Peyer's patch (tissue), 4 donors: ENCODE measurements around the gene CD226. TPM values are rescaled to one million over a fixed set of nuclear protein-coding genes. Genes with fewer than 3 reads are reported as not detected.
"Not testable (repeated sequence)": the region's sequence is repeated elsewhere in the genome, so short reads cannot be mapped to it uniquely, and the experiment has no call there.

Experiments used
- DNase-seq, 3 donors: peaks; one replicate each; pipeline ENCODE4 v3.0.0-alpha.2; 2017 to 2019
- H3K27ac ChIP-seq, 4 donors: fragments of 200-600 bp; sonication (generic); one replicate each; pipeline ENCODE4 v1.5.1; 2016 to 2019
- H3K27me3 ChIP-seq, 2 donors: fragments of 200-600 bp; sonication (generic); one replicate each; pipeline ENCODE4 v1.5.1; 2019
- H3K36me3 ChIP-seq, 3 donors: fragments of 200-600 bp; sonication (generic); one replicate each; pipeline ENCODE4 v1.5.1; 2016 to 2019
- H3K4me1 ChIP-seq, 4 donors: fragments of 200-600 bp; sonication (generic); one replicate each; pipeline ENCODE4 v1.5.1; 2016 to 2019
- H3K4me3 ChIP-seq, 4 donors: fragments of 200-600 bp; sonication (generic); 1 replicate in 3 of 4; 2 replicates in 1 of 4; pipeline ENCODE4 v1.5.1; 2016 to 2019; ENCODE audit warnings: mild to moderate bottlenecking in 1 of 4
- H3K9me3 ChIP-seq, 4 donors: fragments of 200-600 bp; sonication (generic); one replicate each; pipeline ENCODE4 v1.5.1; 2016 to 2019; ENCODE audit warnings: mild to moderate bottlenecking in 1 of 4
- POLR2A ChIP-seq, 2 donors: fragments of 450-650 bp; IDR thresholded peaks; one replicate each; pipeline ENCODE4 v1.5.1; 2017; ENCODE audit warnings: antibody characterized with exemption in 2 of 2, mild to moderate bottlenecking in 2 of 2, moderate library complexity in 2 of 2
- total RNA-seq, 4 donors: library from RNA; depleted of rRNA; stranded (reverse); fragments of >200 nt; gene quantifications; one replicate each; pipeline ENCODE4 v1.1.0, GENCODE V29; 2016
- TF ChIP-seq, protein P1 (sequence below), 6 experiments: fragments of 450-650 bp in 4 of 6; fragments of 200-600 bp in 2 of 6; sonication (generic) in 1 of 6; IDR thresholded peaks; one replicate each; pipeline ENCODE4 v1.5.1; 2017 to 2019; ENCODE audit warnings: antibody characterized with exemption in 6 of 6, mild to moderate bottlenecking in 3 of 6, moderate library complexity in 1 of 6

Gene CD226
- total RNA-seq, 4 donors from 2014 or later = 0.66 to 10.7 (median 3.3) TPM

DNA sequence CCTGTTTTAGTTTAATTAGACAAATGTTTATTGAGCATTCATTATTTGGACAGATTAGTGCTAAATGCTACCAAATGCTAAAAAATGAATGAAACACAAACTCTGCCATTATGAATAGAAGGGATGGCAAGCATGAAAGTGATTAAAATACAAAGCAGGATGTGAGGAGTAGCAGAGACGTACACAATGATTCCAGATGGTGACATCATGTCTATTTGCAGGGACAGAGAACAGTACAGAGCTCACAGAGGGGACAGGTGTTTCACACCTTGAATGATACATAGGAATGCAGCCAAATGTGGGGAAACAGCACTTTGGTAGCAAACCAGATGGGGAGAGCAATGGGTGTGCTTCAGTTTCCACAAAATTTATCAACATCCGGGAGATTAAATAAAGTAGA is 76.3 kb downstream of the CD226 start:
- no peaks in the 10 kb centered on the region for H3K9me3 ChIP-seq
- no peak overlapping the region for H3K4me3 ChIP-seq
- H3K36me3 ChIP-seq = no peaks in the 10 kb centered on the region
- H3K4me1 ChIP-seq = no peaks in the 10 kb centered on the region
- no peak overlapping the region for H3K27ac ChIP-seq
- TF ChIP-seq POLR2A (IDR thresholded peaks at IDR 0.05) = no peak
- TF ChIP-seq, protein P1, sequence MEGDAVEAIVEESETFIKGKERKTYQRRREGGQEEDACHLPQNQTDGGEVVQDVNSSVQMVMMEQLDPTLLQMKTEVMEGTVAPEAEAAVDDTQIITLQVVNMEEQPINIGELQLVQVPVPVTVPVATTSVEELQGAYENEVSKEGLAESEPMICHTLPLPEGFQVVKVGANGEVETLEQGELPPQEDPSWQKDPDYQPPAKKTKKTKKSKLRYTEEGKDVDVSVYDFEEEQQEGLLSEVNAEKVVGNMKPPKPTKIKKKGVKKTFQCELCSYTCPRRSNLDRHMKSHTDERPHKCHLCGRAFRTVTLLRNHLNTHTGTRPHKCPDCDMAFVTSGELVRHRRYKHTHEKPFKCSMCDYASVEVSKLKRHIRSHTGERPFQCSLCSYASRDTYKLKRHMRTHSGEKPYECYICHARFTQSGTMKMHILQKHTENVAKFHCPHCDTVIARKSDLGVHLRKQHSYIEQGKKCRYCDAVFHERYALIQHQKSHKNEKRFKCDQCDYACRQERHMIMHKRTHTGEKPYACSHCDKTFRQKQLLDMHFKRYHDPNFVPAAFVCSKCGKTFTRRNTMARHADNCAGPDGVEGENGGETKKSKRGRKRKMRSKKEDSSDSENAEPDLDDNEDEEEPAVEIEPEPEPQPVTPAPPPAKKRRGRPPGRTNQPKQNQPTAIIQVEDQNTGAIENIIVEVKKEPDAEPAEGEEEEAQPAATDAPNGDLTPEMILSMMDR (IDR thresholded peaks at IDR 0.05) = no peak
- H3K27me3 ChIP-seq = no peaks in the 10 kb centered on the region
- DNase-seq = no peak

DNA sequence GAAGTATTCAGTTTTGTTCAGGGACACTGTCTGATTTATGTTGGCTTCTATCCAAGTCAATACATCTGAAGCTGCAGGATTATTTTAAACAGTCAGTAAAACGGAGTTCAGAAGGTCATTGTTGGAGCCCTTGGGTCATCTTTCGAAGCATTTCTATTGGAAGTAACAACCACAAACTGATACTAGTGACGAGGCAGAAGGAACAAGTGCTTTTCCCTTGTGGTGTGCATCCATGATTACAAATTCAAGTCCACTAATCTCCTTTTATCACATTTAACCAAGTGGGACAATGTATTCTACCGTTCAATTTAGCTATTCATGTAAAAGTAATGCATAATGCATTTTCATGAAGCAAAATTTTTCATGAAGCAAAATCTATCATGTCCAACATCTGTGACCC is 76.9 kb downstream of the CD226 start:
- Histone ChIP-seq H3K27me3 (no peaks in the 10 kb centered on the region), H3K27ac (no peak overlapping the region), H3K36me3 (no peaks in the 10 kb centered on the region), H3K4me3 (no peak overlapping the region), H3K9me3 (no peaks in the 10 kb centered on the region), H3K4me1 (no peaks in the 10 kb centered on the region)
- TF ChIP-seq POLR2A (IDR thresholded peaks at IDR 0.05) = no peak
- TF ChIP-seq, protein P1 (IDR thresholded peaks at IDR 0.05) = no peak
- no peak for DNase-seq

DNA sequence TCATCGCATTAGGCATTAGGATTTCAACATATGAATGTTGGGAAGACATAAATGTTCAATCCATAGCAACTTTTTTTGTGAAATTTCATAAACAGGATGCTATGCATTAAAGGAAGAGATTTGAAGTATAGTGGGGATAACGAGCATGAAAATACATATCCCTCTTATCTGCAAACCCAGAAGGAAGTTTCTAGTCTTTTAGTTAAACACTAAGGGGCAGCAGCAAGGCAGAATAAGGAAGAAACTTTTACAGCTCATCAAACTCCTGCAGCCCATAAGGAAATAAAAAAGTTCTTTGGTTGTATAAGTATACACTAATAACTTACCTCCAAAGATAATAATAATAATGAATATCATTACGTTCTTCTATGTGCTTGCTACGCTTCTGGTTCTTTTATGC is 81.5 kb downstream of the CD226 start:
- no peaks in the 10 kb centered on the region for H3K27me3 ChIP-seq
- TF ChIP-seq POLR2A (IDR thresholded peaks at IDR 0.05) = no peak
- DNase-seq = no peak
- no peaks in the 10 kb centered on the region for H3K36me3 ChIP-seq
- H3K4me1 ChIP-seq = no peaks in the 10 kb centered on the region
- H3K27ac ChIP-seq = no peak overlapping the region
- H3K4me3 ChIP-seq = no peak overlapping the region
- no peaks in the 10 kb centered on the region for H3K9me3 ChIP-seq

DNA sequence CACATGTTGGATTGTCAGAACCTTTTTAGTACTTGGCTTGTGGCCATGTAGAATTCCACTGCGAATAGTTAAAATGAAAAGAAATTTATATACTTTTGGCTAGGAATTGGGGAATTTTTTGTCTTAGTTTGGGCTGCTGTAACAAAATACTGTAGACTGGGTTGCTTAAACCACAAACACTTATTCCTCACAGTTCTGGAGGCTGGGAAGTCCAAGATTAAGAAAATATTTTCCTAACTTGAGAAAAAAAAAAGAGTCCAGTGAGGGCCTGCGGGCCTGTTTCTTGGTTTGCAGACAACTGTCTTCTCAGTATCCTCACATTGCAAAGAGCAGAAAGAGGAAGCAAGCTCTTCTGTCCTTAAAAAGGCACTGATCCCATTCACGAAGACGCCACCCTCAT is 81.9 kb downstream of the CD226 start:
- TF ChIP-seq POLR2A (IDR thresholded peaks at IDR 0.05) = no peak
- TF ChIP-seq, protein P1 (IDR thresholded peaks at IDR 0.05) = no peak
- Histone ChIP-seq H3K36me3 (no peaks in the 10 kb centered on the region), H3K4me1 (no peaks in the 10 kb centered on the region)

GRCh38 chr18:69864802-69865201 is 82.9 kb downstream of the CD226 start:
- DNase-seq, H3K27me3 ChIP-seq, H3K4me1 ChIP-seq, H3K36me3 ChIP-seq, H3K4me3 ChIP-seq, H3K9me3 ChIP-seq, H3K27ac ChIP-seq: not testable (repeated sequence)

More for the DNA sequence above, 81.9 kb downstream of the CD226 start:
- Histone ChIP-seq H3K27me3 (no peaks in the 10 kb centered on the region), H3K4me3 (no peak overlapping the region), H3K9me3 (no peaks in the 10 kb centered on the region), H3K27ac (no peak overlapping the region)
- no peak for DNase-seq

DNA sequence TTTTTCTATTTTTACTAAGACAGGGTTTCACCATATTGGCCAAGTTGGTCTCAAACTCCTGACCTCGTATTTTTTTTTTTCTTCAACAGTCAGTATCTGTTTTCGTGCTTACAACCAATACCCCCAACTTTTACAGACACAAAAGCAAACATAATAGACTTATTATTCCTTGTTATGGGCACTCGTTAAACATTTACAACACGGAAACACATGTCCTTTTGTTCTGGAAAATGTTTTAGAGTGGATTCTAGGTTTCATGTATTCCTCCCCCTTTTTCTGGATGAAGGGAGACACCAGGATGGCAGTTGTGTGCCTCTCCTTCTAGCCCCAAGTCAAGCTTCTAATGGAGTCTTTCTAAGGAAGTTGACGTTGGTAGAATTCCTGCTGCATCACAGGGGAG is 88.8 kb downstream of the CD226 start:
- no peak for TF ChIP-seq POLR2A (IDR thresholded peaks at IDR 0.05)

DNA sequence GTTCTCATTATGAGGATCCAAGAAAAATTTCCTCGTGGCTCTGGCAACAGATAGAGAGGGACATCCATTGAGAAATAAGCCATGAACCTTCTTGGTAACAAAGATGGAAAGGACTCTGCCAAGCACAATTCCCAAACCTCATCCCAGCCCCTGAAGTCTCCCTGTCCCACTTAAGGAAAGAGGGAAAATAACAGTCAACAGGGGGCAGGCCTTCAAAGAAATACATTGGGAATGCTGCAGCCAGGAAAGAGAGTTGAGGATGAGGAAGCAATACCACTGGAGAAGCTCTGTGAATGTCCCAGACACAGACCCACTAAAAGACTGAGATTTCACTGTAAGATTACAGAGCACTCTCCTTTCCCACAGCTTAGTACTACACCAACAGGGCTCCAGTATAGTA is 93.2 kb downstream of the CD226 start:
- Histone ChIP-seq H3K4me3 (no peak overlapping the region), H3K27me3 (no peaks in the 10 kb centered on the region), H3K9me3 (no peaks in the 10 kb centered on the region), H3K36me3 (no peaks in the 10 kb centered on the region), H3K4me1 (no peaks in the 10 kb centered on the region), H3K27ac (no peak overlapping the region)
- DNase-seq = no peak
- TF ChIP-seq, protein P1 (IDR thresholded peaks at IDR 0.05) = no peak
- no peak for TF ChIP-seq POLR2A (IDR thresholded peaks at IDR 0.05)

More for the DNA sequence above, 88.8 kb downstream of the CD226 start:
- Histone ChIP-seq H3K4me3 (no peak overlapping the region), H3K4me1 (no peaks in the 10 kb centered on the region), H3K27me3 (no peaks in the 10 kb centered on the region), H3K27ac (no peak overlapping the region), H3K9me3 (no peaks in the 10 kb centered on the region), H3K36me3 (no peaks in the 10 kb centered on the region)
- no peak for DNase-seq
